ENCODE measurements around the gene TRIP12.
"Not testable (repeated sequence)": the region's sequence is repeated elsewhere in the genome, so short reads cannot be mapped to it uniquely, and the experiment has no call there.

TRIP12 gene

GRCh38 chr2:229920011-229920641 is 1.7 kb downstream of the TRIP12 start:
- DNase-seq (ENCODE audit: low read depth in 2 of 2): no peak

- DNase-seq (ENCODE audit: low read depth in 2 of 2): no peak
Observed at GRCh38 chr2:229917793-229918192, 4.0 kb downstream of the TRIP12 start.

- no peak for DNase-seq (ENCODE audit: low read depth in 2 of 2)
Observed at GRCh38 chr2:229914171-229914570, 7.6 kb downstream of the TRIP12 start.

- DNase-seq (ENCODE audit: low read depth in 2 of 2): no peak
Observed at GRCh38 chr2:229910832-229911412, 10.9 kb downstream of the TRIP12 start.

- DNase-seq (ENCODE audit: low read depth in 2 of 2): no peak
Observed at GRCh38 chr2:229910147-229910831, 11.5 kb downstream of the TRIP12 start.

GRCh38 chr2:229909090-229909489 is 12.7 kb downstream of the TRIP12 start:
- no peak for DNase-seq (ENCODE audit: low read depth in 2 of 2)

GRCh38 chr2:229905601-229906000 is 16.2 kb downstream of the TRIP12 start:
- no peak for DNase-seq (ENCODE audit: low read depth in 2 of 2)

GRCh38 chr2:229903037-229903436 is 18.8 kb downstream of the TRIP12 start:
- no peak for DNase-seq (ENCODE audit: low read depth in 2 of 2)

- DNase-seq (ENCODE audit: low read depth in 2 of 2): no peak
Observed at GRCh38 chr2:229901819-229902218, 20.0 kb downstream of the TRIP12 start.

- DNase-seq (ENCODE audit: low read depth in 2 of 2): not testable (repeated sequence)
Observed at GRCh38 chr2:229900514-229900913, 21.3 kb downstream of the TRIP12 start.

GRCh38 chr2:229900012-229900411 is 21.8 kb downstream of the TRIP12 start:
- DNase-seq (ENCODE audit: low read depth in 2 of 2): no peak

- DNase-seq (ENCODE audit: low read depth in 2 of 2): no peak
Observed at GRCh38 chr2:229899604-229900003, 22.2 kb downstream of the TRIP12 start.

GRCh38 chr2:229896857-229897256 is 25.0 kb downstream of the TRIP12 start:
- no peak for DNase-seq (ENCODE audit: low read depth in 2 of 2)

GRCh38 chr2:229889023-229889422 is 32.8 kb downstream of the TRIP12 start:
- no peak for DNase-seq (ENCODE audit: low read depth in 2 of 2)

GRCh38 chr2:229888031-229888430 is 33.8 kb downstream of the TRIP12 start:
- DNase-seq (ENCODE audit: low read depth in 2 of 2): no peak

GRCh38 chr2:229887441-229887840 is 34.4 kb downstream of the TRIP12 start:
- no peak for DNase-seq (ENCODE audit: low read depth in 2 of 2)

- DNase-seq (ENCODE audit: low read depth in 2 of 2): no peak
Observed at GRCh38 chr2:229884775-229885699, 36.8 kb downstream of the TRIP12 start.

- no peak for DNase-seq (ENCODE audit: low read depth in 2 of 2)
Observed at GRCh38 chr2:229882583-229882982, 39.2 kb downstream of the TRIP12 start.

- DNase-seq (ENCODE audit: low read depth in 2 of 2): no peak
Observed at GRCh38 chr2:229880892-229881586, 40.8 kb downstream of the TRIP12 start.

GRCh38 chr2:229879191-229879950 is 42.4 kb downstream of the TRIP12 start:
- no peak for DNase-seq (ENCODE audit: low read depth in 2 of 2)

- DNase-seq (ENCODE audit: low read depth in 2 of 2): no peak
Observed at GRCh38 chr2:229875549-229875948, 46.3 kb downstream of the TRIP12 start.
